Effector CD4-positive, alpha-beta T cell (primary cell): ENCODE data around the gene KIRREL1.

Experiments
- DNase-seq: peaks from one replicate; pipeline ENCODE4 v3.0.0-alpha.2; 2020

KIRREL1 gene

GRCh38 chr1:157975228-157975950 lies 18.1 kb upstream of the KIRREL1 start:
- DNase-seq = no peak

- DNase-seq = no peak
Measured at GRCh38 chr1:157976888-157977287, 16.6 kb upstream of the KIRREL1 start.

GRCh38 chr1:157978586-157979403 lies 14.7 kb upstream of the KIRREL1 start:
- DNase-seq = no peak

DNA sequence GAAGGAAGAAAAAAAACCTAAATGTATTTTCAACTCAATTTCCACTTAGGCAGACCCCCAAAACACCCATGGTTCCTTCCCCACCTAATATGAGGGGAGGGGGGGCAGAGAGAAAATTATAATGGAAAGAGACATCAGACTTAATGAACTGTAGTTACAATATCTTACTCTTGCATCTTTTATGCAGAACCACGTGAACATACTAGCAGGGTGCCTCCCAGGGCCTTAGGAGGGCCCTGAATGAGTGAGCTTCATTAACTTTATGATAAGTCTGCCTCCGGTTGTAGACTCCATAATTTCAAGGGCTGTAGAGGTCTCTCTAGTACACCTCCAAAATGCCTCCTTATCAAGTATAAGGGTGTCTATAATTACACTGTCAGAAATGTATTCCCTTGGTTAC lies 11.3 kb upstream of the KIRREL1 start:
- DNase-seq = no peak

DNA sequence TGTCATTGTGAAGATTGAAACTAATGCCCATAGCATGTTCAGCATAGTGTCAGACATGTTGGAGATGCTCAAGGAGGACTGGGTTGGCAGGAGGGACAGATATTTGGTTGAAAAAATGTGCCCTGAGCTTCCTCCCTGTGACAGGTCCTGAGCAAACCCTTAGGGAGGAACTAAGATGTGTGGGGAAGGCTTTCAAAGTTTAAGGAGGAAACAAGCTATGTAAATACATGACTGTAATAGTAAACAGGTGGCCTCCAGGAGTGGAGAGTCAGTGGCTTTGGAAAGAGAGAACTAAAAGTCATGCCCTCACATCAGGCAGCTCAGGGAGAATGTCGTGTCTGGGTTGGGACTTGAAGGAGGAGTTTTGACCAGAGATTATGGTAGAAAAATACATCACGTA lies 9.7 kb upstream of the KIRREL1 start:
- no peak for DNase-seq

- no peak for DNase-seq
Measured at GRCh38 chr1:157984469-157984868, 9.0 kb upstream of the KIRREL1 start.

DNA sequence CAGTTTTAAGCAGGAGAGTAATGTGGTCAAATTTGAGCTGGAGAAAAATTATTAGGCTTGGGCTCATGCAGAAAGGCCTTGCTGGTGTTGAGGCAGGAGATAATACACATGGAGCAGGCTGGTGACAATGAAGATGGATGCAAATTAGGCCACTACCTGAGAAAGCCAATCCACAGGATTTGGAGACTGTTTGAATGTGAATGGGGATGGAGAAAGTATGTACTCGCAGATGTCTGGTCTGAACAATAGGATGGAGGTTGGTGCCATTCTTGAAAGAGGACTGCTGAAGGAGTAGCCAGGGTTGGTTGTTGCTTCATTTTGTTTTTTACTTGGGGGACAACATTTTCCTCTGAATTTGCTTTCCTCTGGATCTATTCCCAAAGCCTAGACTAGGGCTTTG lies 8.0 kb upstream of the KIRREL1 start:
- DNase-seq = no peak

- no peak for DNase-seq
Measured at GRCh38 chr1:157988002-157988401, 5.4 kb upstream of the KIRREL1 start.

DNA sequence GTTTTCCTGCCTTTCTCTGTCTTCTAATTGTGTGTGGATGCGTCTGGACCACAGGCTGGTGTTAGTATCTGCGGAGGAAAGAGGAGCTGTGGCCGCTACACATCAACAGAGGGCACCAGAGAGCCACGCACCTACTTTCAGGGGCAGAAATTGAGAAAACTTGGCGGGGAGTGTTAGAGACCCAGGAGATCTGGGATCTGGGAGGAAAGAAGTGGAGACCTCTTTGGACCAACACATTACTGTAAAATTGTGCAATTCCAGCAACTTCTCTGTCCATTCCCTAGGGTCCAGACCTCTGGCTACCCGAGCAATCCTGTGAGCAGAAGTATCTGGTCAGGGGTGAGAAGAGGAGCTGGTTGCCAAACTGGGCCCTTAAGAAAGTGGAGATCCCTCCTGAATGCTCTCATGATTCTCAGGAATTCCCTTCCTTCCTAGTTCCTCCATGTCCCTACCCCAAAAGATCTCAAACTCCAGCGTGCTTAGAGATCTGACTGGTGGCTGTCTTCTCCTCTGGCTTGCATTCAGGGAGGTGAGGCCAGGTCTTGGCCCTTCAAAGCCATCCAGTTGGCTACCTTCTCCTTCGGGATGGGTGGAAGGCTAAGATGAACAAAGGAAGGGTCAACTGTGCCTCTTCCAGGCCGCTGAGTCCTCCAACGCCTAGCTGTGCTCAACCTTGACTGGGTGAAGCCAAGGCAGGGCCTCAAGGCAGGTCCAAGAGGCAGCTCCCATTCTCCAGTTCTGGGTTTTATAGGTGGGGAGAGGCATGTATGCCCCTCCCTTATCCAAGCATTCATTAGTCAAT lies 1.2 kb upstream of the KIRREL1 start:
- no peak for DNase-seq

- DNase-seq = no peak
Measured at GRCh38 chr1:157992833-157993146, 655 bp upstream of the KIRREL1 start.

GRCh38 chr1:157993918-157994605 lies 617 bp downstream of the KIRREL1 start:
- no peak for DNase-seq

DNA sequence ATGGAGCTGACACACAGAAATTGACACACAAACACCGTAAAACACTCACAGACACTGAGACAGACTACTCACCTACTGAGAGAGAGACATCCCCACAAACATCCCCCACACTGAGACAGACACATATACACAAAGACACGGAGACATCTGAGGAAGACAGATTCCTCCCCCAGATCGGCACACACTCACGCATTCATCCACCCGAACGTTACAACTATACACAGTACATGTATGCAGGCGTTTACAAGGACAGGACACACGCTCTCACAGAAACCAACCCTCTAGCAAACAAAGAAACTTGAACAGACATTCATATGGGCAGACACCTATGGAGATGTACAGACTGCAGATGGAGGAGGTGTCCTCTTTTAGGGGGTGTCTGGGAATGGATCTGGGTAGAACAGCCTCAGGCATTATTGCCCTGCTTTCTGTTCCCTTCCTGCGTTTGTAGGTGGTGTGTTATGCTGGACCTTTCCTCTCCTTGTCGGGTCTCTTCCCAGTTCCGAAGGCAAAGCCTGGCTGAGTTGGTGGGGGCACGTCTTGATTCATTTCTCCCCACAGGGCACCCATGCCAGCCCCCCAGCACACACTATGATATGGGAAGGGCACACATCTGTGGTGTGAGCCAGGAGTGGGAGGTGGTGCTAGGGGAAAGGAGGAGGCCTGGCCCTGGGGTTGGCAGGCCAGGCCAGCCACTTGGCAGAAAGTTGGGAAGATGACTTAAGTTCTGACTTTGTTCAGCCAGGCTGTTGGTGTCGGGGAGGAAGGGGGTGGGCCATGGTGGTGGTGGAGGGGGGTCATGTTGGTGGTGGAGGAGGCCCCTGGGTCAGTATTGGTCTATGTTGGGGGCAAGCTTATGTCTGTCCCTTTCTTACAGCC lies 1.5 kb downstream of the KIRREL1 start:
- DNase-seq = no peak

DNA sequence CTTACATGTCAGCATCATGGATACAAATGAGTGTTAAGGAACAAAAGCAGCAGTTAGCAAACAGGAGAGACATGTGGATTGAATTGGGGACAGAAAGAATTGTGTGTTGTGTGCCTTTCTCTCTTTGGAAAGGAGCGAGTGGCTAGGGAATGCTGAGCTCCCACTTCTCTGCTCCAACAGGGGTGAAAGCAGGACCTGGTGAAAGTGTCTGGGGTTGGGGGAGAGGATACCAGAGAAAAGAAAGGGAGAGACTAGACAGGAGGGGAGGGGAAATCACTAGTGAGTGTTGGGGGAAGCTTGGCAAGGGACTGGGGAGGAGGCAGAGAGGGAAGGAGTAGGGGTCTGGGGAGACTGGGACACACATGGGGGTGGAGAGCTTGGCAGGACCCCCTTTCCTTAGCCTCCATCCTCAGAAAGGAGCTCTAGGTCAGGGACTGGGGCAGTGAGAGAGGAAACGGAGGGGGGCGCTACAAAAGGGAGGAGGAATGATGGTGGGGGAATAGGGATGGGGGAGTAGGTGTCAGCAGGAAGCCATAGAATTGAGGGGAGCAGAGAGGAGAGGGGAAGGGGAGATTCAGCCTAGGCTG lies 2.2 kb downstream of the KIRREL1 start:
- DNase-seq = no peak

- DNase-seq = no peak
Measured at GRCh38 chr1:157996433-157996832, 3.0 kb downstream of the KIRREL1 start.

DNA sequence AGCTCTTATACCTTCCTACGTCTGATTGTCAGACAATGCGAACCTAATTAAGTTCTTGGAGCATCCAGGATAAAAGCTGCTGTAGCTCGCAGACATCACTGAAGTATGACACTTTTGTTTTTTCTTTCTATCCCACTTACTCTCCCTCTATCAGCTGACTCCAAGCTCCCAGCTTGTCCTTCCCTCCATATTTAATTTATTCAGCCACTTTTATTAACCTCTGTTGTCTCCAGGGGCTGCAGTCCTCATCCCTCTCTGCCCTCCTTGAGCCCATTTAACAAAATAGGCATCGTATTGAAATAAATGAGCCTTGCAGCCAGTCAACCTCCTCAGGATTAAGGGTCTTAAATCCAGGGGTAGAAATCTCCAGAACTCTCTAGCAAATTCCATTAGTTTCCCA lies 7.1 kb downstream of the KIRREL1 start:
- DNase-seq = no peak

- DNase-seq = no peak
Measured at GRCh38 chr1:158002022-158002630, 8.7 kb downstream of the KIRREL1 start.

- no peak for DNase-seq
Measured at GRCh38 chr1:158002631-158003405, 9.4 kb downstream of the KIRREL1 start.

DNA sequence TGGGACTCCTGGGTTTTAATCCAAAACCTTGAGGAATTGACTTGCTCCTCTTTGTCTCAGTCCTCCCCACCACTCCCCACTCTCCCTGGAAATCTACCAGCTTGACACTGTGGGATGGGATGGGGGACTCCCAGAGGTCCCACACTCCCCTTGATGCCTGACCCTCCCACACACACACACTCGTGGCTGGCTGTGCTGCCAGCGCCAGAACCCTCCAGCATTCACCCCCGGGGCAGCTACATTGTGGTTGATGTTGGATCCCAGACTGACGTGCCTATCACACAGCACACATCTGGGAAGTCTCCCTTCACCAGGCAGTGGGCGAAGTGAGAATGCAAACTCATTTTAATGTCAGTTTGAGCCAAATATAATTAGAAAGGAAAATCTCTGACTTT lies 10.0 kb downstream of the KIRREL1 start:
- no peak for DNase-seq

GRCh38 chr1:158005224-158005623 lies 11.8 kb downstream of the KIRREL1 start:
- DNase-seq = no peak

- DNase-seq = no peak
Measured at GRCh38 chr1:158007180-158007579, 13.7 kb downstream of the KIRREL1 start.
